Sigmoid colon (tissue), 7 donors: Measurements from ENCODE around the gene TENM3. TPM values are rescaled to one million over a fixed set of nuclear protein-coding genes. Genes with fewer than 3 reads are reported as not detected.

Experiments used
- DNase-seq: peaks from one replicate; pipeline ENCODE4 v3.0.0-alpha.2; 2019
- H3K27ac ChIP-seq, 4 donors: fragments of 200-600 bp; sonication (generic); one replicate each; pipeline ENCODE4 v1.5.1; 2016 to 2019; ENCODE audit warnings: mild to moderate bottlenecking in 1 of 4
- H3K27me3 ChIP-seq, 3 donors: fragments of 200-600 bp; sonication (generic); one replicate each; pipeline ENCODE4 v1.5.1; 2019; ENCODE audit warnings: mild to moderate bottlenecking in 1 of 3
- H3K36me3 ChIP-seq, 4 donors: fragments of 200-600 bp; sonication (generic); one replicate each; pipeline ENCODE4 v1.5.1; 2016 to 2019
- H3K4me1 ChIP-seq, 4 donors: fragments of 200-600 bp; sonication (generic); one replicate each; pipeline ENCODE4 v1.5.1; 2017 to 2019
- H3K4me3 ChIP-seq, 4 donors: fragments of 200-600 bp; sonication (generic); one replicate each; pipeline ENCODE4 v1.5.1; 2017 to 2019; ENCODE audit warnings: mild to moderate bottlenecking in 2 of 4, moderate library complexity in 1 of 4
- H3K9me3 ChIP-seq, 4 donors: fragments of 200-600 bp in 3 of 4; sonication (generic) in 3 of 4; one replicate each; pipeline versions ENCODE4 v1.5.1 to v1.6.1; 2013 to 2019
- CTCF ChIP-seq, 4 experiments: fragments of 450-650 bp in 3 of 4; fragments of 200-600 bp in 1 of 4; IDR thresholded peaks; one replicate each; pipeline ENCODE4 v1.5.1; 2016 to 2019; ENCODE audit warnings: antibody characterized with exemption in 4 of 4, mild to moderate bottlenecking in 3 of 4, moderate library complexity in 2 of 4
- EP300 ChIP-seq, 4 donors: sonication (generic); formaldehyde crosslinking; IDR thresholded peaks; one replicate each; pipeline ENCODE4 v1.6.1; 2017; ENCODE audit warnings: antibody characterized with exemption in 4 of 4
- POLR2A ChIP-seq, 2 donors: fragments of 450-650 bp; IDR thresholded peaks; one replicate each; pipeline ENCODE4 v1.6.1; 2016; ENCODE audit warnings: antibody characterized with exemption in 2 of 2, mild to moderate bottlenecking in 2 of 2, moderate library complexity in 2 of 2
- POLR2AphosphoS5 ChIP-seq, 4 donors: sonication (generic); formaldehyde crosslinking; IDR thresholded peaks; one replicate each; pipeline ENCODE4 v1.6.1; 2017; ENCODE audit warnings: antibody characterized with exemption in 4 of 4
- WGBS, 2 donors: extraction: QIAGEN DNeasy Blood & Tissue Kit; methylation state at CpG; one replicate each; pipeline ENCODE4 v1.1.7; 2013; 5-methylcytosine and 5-hydroxymethylcytosine counted together
- intact Hi-C: fragments of 100-400 bp; cut with DNase I; formaldehyde crosslinking; loops from one replicate; pipeline ENCODE4 v1.15.1; 2023
- polyA plus RNA-seq, 3 donors: library from polyadenylated mRNA; stranded (reverse); fragments of 200-250 nt; gene quantifications; one replicate each; pipeline ENCODE4 v1.2.3, GENCODE V29; 2013
- small RNA-seq, 3 donors: library from RNA; depleted of rRNA; stranded (forward); fragments of <200 nt; gene quantifications; one replicate each; pipeline ENCODE3, GENCODE V24; 2016
- total RNA-seq, 4 donors: library from RNA; depleted of rRNA; stranded (reverse); fragments of >200 nt; gene quantifications; one replicate each; pipeline ENCODE4 v1.1.0, GENCODE V29; 2016
- donor health status: healthy with polysubstance abuse.
- donor health status: Bipolar disorder and iron deficiency.
- donor health status: healthy.

Gene TENM3
- total and polyA plus RNA-seq, 7 donors = 0.60 to 82.3 (median 37.8) TPM; not detected in 1

- DNase-seq = no peak
- no peaks in the 10 kb centered on the region for H3K27me3 ChIP-seq
- 88 to 91% methylated on average over 6 of the region's 6 CpGs for WGBS, 2 donors
- H3K27ac ChIP-seq = no peak overlapping the region
- no peak overlapping the region for H3K4me3 ChIP-seq
- peaks cover 0 to 1% (median 0%) of the 10 kb centered on the region in 4 donors for H3K9me3 ChIP-seq
- no peaks in the 10 kb centered on the region for H3K36me3 ChIP-seq
- intact Hi-C loops = no loop called here
- no peak for TF ChIP-seq EP300 (IDR thresholded peaks at IDR 0.05)
- no peak for TF ChIP-seq CTCF (IDR thresholded peaks at IDR 0.05)
- no peak for TF ChIP-seq POLR2A (IDR thresholded peaks at IDR 0.05)
- TF ChIP-seq POLR2AphosphoS5 (IDR thresholded peaks at IDR 0.05) = no peak
- H3K4me1 ChIP-seq = no peaks in the 10 kb centered on the region
Observed at GRCh38 chr4:182848685-182849084, 605.5 kb downstream of the TENM3 start.

Small RNAs within 50 kb of the gene (small RNA-seq; reads per million reads assigned to genes)
- gene RN7SKP67 = 0 reads per million in 3 donors
- 0 to 0.07 (median 0) reads per million in 3 donors for gene RNU2-34P
